HUDEP-2 (cell line): ENCODE results near the gene VPS54.
"Not testable (repeated sequence)": the region's sequence is repeated elsewhere in the genome, so short reads cannot be mapped to it uniquely, and the experiment has no call there.

ENCODE experiments used
- DNase-seq, 76 experiments: peaks; one replicate each; lab custom pipeline; 2025; ENCODE audit not compliant: unreplicated experiment in 76 of 76; lab: John Stamatoyannopoulos, UW

Gene VPS54

GRCh38 chr2:64023485-64024258 lies 4.4 kb upstream of the VPS54 start:
- no peak for DNase-seq

DNA sequence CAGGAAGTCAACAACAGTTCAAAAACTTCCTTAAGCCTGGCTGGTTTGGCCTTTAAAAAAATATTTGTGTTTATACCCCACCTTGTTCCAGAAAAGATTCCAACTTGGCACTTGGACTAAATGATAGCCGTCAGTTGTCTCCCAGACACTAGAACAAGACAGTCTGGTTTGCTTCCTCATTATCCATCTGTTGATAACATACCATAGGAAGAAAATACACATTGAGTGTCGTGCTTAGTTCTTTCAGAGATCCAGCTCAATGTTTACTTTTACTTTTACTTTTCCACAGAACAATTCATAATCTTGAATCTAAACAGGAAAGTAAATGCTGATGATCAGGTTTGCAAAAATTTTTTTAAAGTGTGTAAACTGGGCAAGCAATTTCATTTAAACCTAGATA lies 2.4 kb upstream of the VPS54 start:
- DNase-seq: no peak

DNA sequence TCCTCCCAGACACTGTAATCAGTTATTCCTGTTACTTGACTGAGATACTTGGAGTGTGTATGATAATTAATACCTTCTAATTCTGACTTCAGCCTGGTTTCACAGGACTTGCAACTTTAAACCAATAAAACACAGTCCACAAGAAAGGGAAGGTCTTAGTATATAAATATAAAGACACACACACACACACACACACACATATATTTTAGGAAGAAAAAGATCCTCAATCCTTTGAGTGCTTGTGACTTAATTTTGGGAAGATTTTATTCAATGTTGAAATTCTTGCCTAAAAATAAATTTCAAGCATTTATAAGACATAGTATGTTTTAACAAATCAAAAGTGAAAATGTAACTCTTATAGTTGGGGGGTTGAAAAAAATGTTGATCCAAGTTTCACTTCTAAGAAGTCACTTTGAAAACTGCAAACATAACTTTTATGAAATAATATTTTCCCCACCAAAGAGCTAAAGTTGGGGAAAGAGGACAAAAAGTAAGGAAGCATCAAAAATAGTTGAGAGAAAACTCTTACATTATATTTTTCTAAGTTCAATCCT lies 824 bp upstream of the VPS54 start:
- peak in 1 of 76 experiments; percentile 50 for DNase-seq

DNA sequence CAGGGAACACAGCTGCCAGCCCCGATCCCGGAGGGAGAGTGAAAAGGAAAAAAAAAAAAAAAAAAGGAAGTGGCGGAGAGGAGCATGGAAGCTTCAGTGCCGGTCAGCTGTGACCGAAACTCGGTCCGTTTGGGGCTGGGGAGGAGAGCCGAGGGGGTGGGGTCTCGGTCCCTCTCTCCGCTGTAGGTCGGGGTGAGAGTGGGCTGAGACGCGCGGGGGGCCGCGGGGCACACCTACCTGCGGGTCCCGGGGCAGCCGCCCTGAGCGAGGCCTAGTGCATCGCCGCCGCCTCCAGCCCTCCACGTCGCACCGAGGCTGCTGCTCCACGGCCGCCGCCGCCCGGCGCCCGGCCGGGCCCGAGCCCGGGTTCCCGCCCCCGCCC lies 536 bp downstream of the VPS54 start:
- DNase-seq: peak in 16 of 76 experiments; percentile 3 to 70 (median 33)

DNA sequence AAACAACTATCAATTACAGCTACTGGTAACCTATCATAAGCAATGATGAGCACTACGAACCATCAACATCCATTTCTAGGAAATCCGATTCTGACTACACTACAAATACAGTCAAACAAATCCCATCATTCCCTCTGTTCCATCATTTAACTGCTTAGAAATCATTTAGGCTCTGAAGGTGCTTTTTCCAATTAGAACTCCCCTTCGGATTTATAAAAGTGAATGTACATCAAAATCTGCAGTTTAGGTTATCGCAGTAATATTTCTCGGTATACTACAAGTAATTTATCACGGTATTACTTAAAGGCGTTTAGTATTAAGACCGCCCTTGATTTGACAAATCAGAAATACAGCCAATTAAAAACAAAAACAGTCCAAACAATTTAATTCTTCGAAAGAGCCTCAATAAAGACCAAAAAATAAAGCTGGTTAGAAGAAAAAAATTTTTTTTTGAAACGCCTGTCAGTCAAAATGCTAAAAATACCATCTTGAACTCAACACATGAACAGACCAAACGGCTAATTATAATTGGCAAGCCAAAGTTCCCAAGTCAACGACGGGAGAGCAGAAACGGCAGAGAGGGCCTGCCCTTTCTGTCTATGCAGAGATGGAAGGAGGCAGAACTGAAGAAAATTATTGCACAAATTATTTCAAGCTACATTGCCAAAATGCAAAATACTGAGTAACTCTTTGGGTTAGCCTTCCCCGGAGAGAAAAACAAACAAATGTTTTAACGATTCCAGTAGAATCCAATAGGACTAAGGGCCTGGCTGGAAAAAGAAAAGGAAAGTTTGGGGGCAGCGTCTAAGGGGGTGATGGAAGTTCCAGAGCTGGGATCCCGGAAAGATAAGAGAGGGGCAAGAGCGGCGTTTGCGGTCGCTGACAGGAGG lies 1.2 kb downstream of the VPS54 start:
- DNase-seq: peak in 9 of 76 experiments; percentile 5 to 31 (median 16)

DNA sequence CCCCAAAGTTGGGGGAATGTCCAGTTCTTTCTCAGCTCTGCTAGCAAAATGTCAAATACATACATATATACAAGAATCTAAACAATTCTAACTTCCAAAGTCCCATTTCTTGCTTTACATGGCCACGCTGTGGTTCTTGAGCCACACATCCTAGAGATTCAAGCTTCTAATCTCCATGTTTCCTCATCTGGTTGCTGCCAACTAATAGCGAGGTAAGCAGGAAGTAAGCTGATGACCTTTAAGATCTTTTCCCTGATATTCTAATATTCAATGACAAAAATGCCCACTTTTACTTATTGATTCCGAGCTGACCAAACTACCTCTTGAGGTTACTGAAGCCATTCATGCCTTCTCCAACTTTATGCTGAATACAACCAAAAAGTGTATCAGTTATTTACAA lies 3.3 kb downstream of the VPS54 start:
- DNase-seq: no peak

- no peak for DNase-seq
These were observed 3.8 kb downstream of the VPS54 start for GRCh38 chr2:64015391-64015790.

- DNase-seq: no peak
These were observed 4.6 kb downstream of the VPS54 start for GRCh38 chr2:64014628-64015027.

GRCh38 chr2:64013053-64013452 lies 6.2 kb downstream of the VPS54 start:
- DNase-seq: no peak

DNA sequence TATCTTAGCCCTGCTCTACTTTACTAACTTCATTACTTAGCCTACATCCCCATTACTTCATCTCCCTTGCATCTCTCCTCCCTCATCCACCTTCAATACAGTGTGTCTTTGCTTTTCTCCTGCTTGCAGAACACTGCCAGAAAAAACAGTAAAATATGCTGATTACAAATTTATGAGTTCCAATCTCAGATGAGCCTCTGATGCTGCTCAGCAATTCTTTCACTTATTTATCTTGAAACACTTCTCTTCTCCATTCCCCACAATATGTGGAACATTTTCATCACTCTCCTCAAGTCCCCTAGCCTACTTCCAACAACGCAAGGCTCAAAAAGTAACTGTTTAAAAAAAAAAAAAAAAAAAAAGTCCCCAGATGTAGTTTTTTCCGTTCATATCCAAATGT lies 7.1 kb downstream of the VPS54 start:
- no peak for DNase-seq

- DNase-seq: no peak
These were observed 10.7 kb downstream of the VPS54 start for GRCh38 chr2:64008434-64009009.

DNA sequence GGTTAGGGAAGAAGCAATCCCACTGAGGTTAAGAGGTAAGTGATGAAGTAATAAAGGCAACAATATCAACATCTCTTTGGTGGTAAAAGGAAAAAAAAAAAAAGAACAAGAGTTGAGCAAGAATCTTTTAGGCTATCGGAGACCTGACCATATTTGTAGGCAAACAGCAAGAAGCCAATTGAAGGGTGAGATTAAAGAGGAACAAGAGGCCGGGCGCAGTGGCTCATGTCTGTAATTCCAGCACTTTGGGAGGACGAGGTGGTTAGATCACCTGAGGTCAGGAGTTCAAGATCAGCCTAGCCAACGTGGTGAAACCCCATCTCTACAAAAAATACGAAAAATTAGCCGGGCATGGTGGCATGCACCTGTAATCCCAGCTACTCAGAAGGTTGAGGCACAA lies 11.3 kb downstream of the VPS54 start:
- DNase-seq: no peak

- DNase-seq: no peak
These were observed 13.4 kb downstream of the VPS54 start for GRCh38 chr2:64005707-64006356.

DNA sequence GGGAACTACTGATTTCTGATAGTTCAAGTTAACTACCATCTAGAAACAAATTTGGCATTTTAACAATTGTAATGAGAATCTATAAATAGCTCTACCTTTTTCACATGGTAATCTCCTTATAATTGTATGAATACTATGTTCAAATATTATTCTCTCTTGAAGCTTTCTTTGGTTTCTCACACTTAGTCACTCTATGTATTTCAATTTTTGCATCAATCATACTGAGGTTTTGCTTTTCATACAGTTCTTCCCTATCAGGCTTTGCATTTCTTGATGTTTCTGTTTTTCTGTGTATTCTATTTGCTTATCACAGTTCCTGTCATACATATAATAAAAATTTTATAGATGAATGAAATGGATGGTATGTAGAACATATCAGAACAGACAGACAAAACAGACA lies 16.0 kb downstream of the VPS54 start:
- DNase-seq: no peak

DNA sequence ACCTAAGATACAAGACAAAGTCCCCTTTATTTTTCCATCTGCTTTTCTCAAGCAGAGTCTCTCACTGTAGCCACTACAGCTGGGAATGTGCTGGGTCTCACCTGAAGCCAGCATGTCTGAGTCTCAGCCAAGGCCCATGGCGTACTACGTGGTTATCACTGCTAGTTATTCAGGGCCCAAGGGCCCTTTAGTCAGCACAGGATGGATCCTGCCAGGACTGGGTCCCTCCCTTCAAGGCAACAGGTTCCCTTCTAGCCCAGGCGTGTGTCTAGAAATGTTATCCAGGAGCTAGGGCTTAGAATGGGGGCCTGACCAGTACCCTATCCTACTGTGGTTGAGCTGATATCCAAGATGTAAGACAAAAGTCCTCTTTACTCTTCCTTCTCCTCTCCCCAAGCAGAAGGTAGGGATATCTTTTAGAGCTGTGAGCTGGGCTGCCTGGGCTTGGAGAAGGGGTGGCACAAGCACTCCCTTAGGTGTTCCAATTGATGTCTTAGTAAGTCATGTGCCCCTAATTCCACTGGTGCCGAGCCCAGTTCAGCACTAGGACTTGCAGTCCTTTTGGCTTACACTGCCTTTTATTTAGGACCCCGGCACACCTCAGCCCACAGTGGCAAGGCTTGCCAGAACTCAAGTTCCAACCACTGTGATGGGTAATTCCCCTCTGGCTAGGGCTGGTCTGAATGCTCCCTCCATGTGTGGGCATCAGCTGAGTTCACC lies 17.7 kb downstream of the VPS54 start:
- DNase-seq: no peak

GRCh38 chr2:64000630-64001381 lies 18.4 kb downstream of the VPS54 start:
- no peak for DNase-seq

DNA sequence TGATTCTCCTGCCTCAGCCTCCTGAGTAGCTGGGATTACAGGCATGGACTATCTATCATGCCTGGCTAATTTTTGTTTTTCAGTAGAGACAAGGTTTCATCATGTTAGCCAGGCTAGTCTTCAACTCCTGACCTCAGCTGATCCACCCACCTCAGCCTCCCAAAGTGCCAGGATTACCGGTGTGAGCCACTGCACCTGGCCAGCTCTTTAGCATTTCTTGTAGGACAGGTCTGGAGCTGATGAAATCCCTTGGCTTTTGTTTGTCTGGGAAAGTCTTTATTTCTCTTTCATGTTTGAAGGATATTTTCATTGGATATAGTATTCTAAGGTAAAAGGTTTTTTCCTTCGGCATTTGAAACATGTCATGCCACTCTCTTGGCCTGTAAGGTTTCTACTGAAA lies 20.2 kb downstream of the VPS54 start:
- no peak for DNase-seq

- DNase-seq: not testable (repeated sequence)
These were observed 22.5 kb downstream of the VPS54 start for GRCh38 chr2:63996582-63997198.
